Suprapubic skin (tissue), 4 donors: Measurements from ENCODE around the gene USH1C. TPM values are rescaled to one million over a fixed set of nuclear protein-coding genes. Genes with fewer than 3 reads are reported as not detected.

Source experiments
- DNase-seq, 2 donors: peaks; one replicate each; pipeline ENCODE4 v3.0.0-alpha.2; 2019; ENCODE audit warnings: low spot score in 2 of 2
- H3K27ac ChIP-seq: fragments of 200-600 bp; sonication (generic); one replicate; pipeline ENCODE4 v1.5.1; 2019
- H3K27me3 ChIP-seq: fragments of 200-600 bp; sonication (generic); one replicate; pipeline ENCODE4 v1.5.1; 2019
- H3K36me3 ChIP-seq: fragments of 200-600 bp; sonication (generic); one replicate; pipeline ENCODE4 v1.5.1; 2019
- H3K4me1 ChIP-seq: fragments of 200-600 bp; sonication (generic); one replicate; pipeline ENCODE4 v1.5.1; 2019
- H3K4me3 ChIP-seq: fragments of 200-600 bp; sonication (generic); one replicate; pipeline ENCODE4 v1.5.1; 2019; ENCODE audit warnings: mild to moderate bottlenecking
- H3K9me3 ChIP-seq: fragments of 200-600 bp; sonication (generic); one replicate; pipeline ENCODE4 v1.5.1; 2019
- EP300 ChIP-seq: sonication (generic); formaldehyde crosslinking; IDR thresholded peaks from one replicate; pipeline ENCODE4 v1.6.1; 2017; ENCODE audit warnings: antibody characterized with exemption
- POLR2A ChIP-seq, 2 donors: fragments of 450-650 bp; IDR thresholded peaks; one replicate each; pipeline ENCODE4 v1.6.1; 2017; ENCODE audit warnings: antibody characterized with exemption in 2 of 2, mild to moderate bottlenecking in 2 of 2, moderate library complexity in 2 of 2
- POLR2AphosphoS5 ChIP-seq, 3 donors: sonication (generic); formaldehyde crosslinking; IDR thresholded peaks; one replicate each; pipeline ENCODE4 v1.6.1; 2017; ENCODE audit warnings: antibody characterized with exemption in 3 of 3
- WGBS: methylation state at CpG from one replicate; pipeline ENCODE4 v1.1.5; 2018; 5-methylcytosine and 5-hydroxymethylcytosine counted together
- total RNA-seq, 4 donors: library from RNA; depleted of rRNA; stranded (reverse); fragments of >200 nt; gene quantifications; one replicate each; pipeline ENCODE4 v1.1.0, GENCODE V29; 2016
- TF ChIP-seq, protein P1 (sequence below), 2 donors: fragments of 200-600 bp in 1 of 2; fragments of 450-650 bp in 1 of 2; sonication (generic) in 1 of 2; IDR thresholded peaks; one replicate each; pipeline ENCODE4 v1.5.1; 2016 to 2019; ENCODE audit warnings: antibody characterized with exemption in 2 of 2, mild to moderate bottlenecking in 1 of 2, moderate library complexity in 1 of 2

USH1C gene
- total RNA-seq, 4 donors from 2014 or later = not detected

DNA sequence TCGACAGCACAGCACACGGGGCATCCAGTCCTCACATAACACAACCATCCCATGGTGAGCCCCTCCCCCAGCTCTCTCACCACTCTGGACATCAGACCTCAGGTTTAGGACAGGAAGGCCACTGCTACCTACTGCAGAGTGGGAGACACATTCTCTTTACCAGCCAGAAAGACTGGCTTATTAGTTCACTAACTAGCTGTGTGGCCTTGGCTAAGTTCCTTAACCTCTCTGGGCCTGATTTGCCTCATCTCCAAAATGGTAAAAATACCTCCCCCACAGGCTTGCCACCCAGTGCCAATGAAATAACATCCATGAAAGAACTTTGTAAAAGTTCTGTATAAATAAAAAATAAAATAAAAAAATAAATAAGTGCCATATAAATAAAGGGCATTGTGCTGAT, 32.1 kb downstream of the USH1C start:
- Histone ChIP-seq H3K4me1 (no peaks in the 10 kb centered on the region), H3K27me3 (peaks cover 9% of the 10 kb centered on the region), H3K4me3 (no peak overlapping the region), H3K36me3 (no peaks in the 10 kb centered on the region), H3K9me3 (no peaks in the 10 kb centered on the region), H3K27ac (no peak overlapping the region)
- no peak for DNase-seq
- no peak for TF ChIP-seq POLR2A (IDR thresholded peaks at IDR 0.05)
- TF ChIP-seq EP300 = no peak
- TF ChIP-seq, protein P1, sequence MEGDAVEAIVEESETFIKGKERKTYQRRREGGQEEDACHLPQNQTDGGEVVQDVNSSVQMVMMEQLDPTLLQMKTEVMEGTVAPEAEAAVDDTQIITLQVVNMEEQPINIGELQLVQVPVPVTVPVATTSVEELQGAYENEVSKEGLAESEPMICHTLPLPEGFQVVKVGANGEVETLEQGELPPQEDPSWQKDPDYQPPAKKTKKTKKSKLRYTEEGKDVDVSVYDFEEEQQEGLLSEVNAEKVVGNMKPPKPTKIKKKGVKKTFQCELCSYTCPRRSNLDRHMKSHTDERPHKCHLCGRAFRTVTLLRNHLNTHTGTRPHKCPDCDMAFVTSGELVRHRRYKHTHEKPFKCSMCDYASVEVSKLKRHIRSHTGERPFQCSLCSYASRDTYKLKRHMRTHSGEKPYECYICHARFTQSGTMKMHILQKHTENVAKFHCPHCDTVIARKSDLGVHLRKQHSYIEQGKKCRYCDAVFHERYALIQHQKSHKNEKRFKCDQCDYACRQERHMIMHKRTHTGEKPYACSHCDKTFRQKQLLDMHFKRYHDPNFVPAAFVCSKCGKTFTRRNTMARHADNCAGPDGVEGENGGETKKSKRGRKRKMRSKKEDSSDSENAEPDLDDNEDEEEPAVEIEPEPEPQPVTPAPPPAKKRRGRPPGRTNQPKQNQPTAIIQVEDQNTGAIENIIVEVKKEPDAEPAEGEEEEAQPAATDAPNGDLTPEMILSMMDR (IDR thresholded peaks at IDR 0.05) = no peak
- TF ChIP-seq POLR2AphosphoS5 (IDR thresholded peaks at IDR 0.05) = no peak
- WGBS = 73% methylated on average over 2 of the region's 2 CpGs

DNA sequence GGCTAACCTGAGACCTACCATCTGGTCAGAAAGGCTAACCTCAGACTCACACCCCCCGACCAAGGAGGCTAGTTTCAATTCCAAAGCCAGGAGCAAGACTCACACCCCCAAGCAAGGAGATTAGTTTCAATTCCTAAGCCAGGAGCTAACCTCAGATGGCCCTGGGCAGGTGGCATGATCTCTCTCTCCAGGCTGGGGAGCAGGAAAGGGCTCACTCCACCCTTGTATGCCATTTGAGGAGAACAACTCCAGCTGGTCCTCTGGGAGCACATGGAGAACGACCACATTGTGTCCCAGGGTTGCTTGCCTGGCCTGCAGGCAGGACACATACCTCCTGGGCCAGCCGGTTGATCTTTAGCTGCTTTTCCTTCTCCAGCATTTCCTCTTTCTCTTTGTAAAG, 32.6 kb downstream of the USH1C start:
- TF ChIP-seq, protein P1 (IDR thresholded peaks at IDR 0.05) = no peak
- TF ChIP-seq POLR2A (IDR thresholded peaks at IDR 0.05) (no peak), EP300 (no peak), POLR2AphosphoS5 (IDR thresholded peaks at IDR 0.05) (no peak)

DNA sequence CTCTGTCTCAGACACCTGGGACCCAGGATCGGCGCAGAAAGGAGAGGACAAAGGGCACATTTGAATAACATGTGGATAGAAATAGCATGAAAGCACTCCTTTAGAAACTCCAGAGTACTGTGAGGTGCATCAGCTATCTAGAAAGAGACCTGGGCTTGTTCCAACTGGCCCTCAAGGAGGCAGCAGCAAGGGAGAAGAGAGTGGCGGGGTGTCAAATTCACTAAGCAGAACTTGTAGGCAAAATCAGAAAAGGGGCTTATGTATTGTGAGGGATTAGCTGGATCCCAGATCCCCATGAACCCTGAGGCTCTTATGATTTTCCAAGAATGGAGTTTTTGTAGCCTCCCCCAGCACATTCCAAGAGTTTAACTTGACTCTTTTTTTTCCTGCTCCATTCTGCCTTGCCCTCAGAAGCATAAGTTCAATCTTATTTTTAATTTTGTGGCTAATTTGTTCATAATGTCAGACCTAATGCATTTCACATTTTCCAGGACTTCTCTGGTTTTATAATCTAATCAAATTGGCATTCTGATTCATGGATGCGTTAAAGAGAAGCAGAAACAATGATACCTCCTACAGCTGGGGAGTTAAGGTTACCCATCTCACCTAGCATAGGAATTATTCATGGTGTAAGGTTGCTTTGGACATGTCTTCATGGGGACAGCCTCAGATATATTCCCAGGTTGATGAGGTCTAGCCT, 33.6 kb downstream of the USH1C start:
- no peaks in the 10 kb centered on the region for H3K36me3 ChIP-seq
- no peak overlapping the region for H3K27ac ChIP-seq
- DNase-seq = no peak
- H3K4me3 ChIP-seq = no peak overlapping the region
- no peaks in the 10 kb centered on the region for H3K4me1 ChIP-seq
- peaks cover 9% of the 10 kb centered on the region for H3K27me3 ChIP-seq
- 71% methylated on average over 4 of the region's 4 CpGs for WGBS
- H3K9me3 ChIP-seq = no peaks in the 10 kb centered on the region
- no peak for TF ChIP-seq POLR2A (IDR thresholded peaks at IDR 0.05)
- TF ChIP-seq EP300 = no peak
- TF ChIP-seq, protein P1 (IDR thresholded peaks at IDR 0.05) = no peak

More for the DNA sequence above, 32.6 kb downstream of the USH1C start:
- Histone ChIP-seq H3K4me3 (no peak overlapping the region), H3K36me3 (no peaks in the 10 kb centered on the region), H3K27me3 (peaks cover 9% of the 10 kb centered on the region), H3K9me3 (no peaks in the 10 kb centered on the region), H3K4me1 (no peaks in the 10 kb centered on the region), H3K27ac (no peak overlapping the region)
- WGBS = 50% methylated on average over 3 of the region's 3 CpGs
- DNase-seq = no peak

DNA sequence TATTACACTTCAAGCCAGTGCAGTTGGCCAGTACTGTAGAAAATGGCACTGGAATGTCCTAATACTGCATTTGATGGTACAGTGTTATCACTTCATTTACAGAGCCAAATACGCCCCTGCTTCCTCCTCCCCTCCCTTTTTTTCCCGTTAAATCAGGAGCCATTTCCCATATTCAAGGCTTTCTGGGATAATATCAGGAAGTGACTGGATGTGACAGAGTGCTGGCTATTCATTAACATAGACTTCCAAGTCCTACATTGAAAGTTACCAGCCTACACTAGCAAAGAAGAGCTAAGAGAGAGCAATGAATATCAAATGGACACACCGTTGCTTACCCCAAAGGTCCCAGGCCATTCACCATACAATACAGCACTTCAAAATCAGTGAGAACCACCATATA, 35.4 kb downstream of the USH1C start:
- H3K4me3 ChIP-seq = no peak overlapping the region
- no peak for TF ChIP-seq POLR2A (IDR thresholded peaks at IDR 0.05)
- no peak for TF ChIP-seq EP300
- TF ChIP-seq, protein P1 (IDR thresholded peaks at IDR 0.05) = no peak
- no peak for TF ChIP-seq POLR2AphosphoS5 (IDR thresholded peaks at IDR 0.05)
- no peaks in the 10 kb centered on the region for H3K36me3 ChIP-seq
- DNase-seq = no peak
- H3K27me3 ChIP-seq = peaks cover 9% of the 10 kb centered on the region
- WGBS = 53% methylated on average over 3 of the region's 3 CpGs
- H3K9me3 ChIP-seq = no peaks in the 10 kb centered on the region
- no peaks in the 10 kb centered on the region for H3K4me1 ChIP-seq
- H3K27ac ChIP-seq = no peak overlapping the region

DNA sequence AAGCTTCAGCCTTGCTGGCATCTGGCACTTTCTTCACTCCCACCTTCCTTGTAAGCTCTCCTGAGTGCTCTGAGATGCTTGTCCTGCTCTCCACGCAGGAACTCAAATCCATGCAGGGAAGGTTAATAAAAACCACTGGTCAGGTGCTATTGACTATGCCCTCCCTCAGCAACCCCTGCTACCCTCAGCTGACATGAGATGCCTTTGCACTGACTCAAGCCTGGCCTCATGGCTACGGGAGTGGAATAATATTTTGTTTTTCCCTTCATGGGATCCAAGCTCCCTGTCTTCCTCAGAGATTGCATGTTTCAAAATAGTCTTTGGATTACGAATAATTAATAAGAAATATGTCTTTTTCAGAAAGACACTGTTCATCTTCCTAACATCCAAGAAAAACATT, 35.9 kb downstream of the USH1C start:
- no peak for DNase-seq
- Histone ChIP-seq H3K4me3 (no peak overlapping the region), H3K9me3 (no peaks in the 10 kb centered on the region), H3K4me1 (no peaks in the 10 kb centered on the region), H3K27ac (no peak overlapping the region), H3K36me3 (no peaks in the 10 kb centered on the region), H3K27me3 (peaks cover 9% of the 10 kb centered on the region)
- no peak for TF ChIP-seq POLR2AphosphoS5 (IDR thresholded peaks at IDR 0.05)
- TF ChIP-seq EP300 = no peak
- TF ChIP-seq POLR2A (IDR thresholded peaks at IDR 0.05) = no peak
- WGBS = 35% methylated on average over 3 of the region's 3 CpGs
